ENCODE data around the gene ABHD18.

ABHD18 gene

GRCh38 chr4:127920521-127920920 lies 44.7 kb upstream of the ABHD18 start:
- TF ChIP-seq, protein P1, sequence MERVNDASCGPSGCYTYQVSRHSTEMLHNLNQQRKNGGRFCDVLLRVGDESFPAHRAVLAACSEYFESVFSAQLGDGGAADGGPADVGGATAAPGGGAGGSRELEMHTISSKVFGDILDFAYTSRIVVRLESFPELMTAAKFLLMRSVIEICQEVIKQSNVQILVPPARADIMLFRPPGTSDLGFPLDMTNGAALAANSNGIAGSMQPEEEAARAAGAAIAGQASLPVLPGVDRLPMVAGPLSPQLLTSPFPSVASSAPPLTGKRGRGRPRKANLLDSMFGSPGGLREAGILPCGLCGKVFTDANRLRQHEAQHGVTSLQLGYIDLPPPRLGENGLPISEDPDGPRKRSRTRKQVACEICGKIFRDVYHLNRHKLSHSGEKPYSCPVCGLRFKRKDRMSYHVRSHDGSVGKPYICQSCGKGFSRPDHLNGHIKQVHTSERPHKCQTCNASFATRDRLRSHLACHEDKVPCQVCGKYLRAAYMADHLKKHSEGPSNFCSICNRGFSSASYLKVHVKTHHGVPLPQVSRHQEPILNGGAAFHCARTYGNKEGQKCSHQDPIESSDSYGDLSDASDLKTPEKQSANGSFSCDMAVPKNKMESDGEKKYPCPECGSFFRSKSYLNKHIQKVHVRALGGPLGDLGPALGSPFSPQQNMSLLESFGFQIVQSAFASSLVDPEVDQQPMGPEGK (CRISPR knock-in tag; IDR thresholded peaks at IDR 0.05; ENCODE audit: borderline replicate concordance): no peak
- TF ChIP-seq ZC3H10 (CRISPR knock-in tag; IDR thresholded peaks at IDR 0.05) (no peak), TSHZ2 (CRISPR knock-in tag; IDR thresholded peaks at IDR 0.05) (no peak), CREB5 (CRISPR knock-in tag; IDR thresholded peaks at IDR 0.05; ENCODE audit: low read depth) (no peak), SNAI2 (CRISPR knock-in tag; IDR thresholded peaks at IDR 0.05) (no peak), RARB (CRISPR knock-in tag; IDR thresholded peaks at IDR 0.05) (no peak), BACH2 (CRISPR knock-in tag; IDR thresholded peaks at IDR 0.05; ENCODE audit: borderline replicate concordance) (no peak), ARNTL (CRISPR knock-in tag; IDR thresholded peaks at IDR 0.05; ENCODE audit: borderline replicate concordance, low read depth) (no peak), ZFP3 (CRISPR knock-in tag; IDR thresholded peaks at IDR 0.05) (no peak), CSRNP3 (CRISPR knock-in tag; IDR thresholded peaks at IDR 0.05) (no peak), GLIS3 (CRISPR knock-in tag; IDR thresholded peaks at IDR 0.05) (no peak), ZNF565 (CRISPR knock-in tag; conservative IDR thresholded peaks at IDR 0.05; ENCODE audit: low read depth) (no peak), POU6F1 (CRISPR knock-in tag; IDR thresholded peaks at IDR 0.05; ENCODE audit: borderline replicate concordance, low read depth) (no peak), TCF4 (CRISPR knock-in tag; IDR thresholded peaks at IDR 0.05; ENCODE audit: borderline replicate concordance) (no peak), CSDC2 (CRISPR knock-in tag; IDR thresholded peaks at IDR 0.05) (no peak), ZNF8 (CRISPR knock-in tag; IDR thresholded peaks at IDR 0.05) (no peak), ISL1 (CRISPR knock-in tag; IDR thresholded peaks at IDR 0.05) (no peak), ZNF70 (CRISPR knock-in tag; IDR thresholded peaks at IDR 0.05) (no peak), ESRRG (CRISPR knock-in tag; IDR thresholded peaks at IDR 0.05) (no peak)
- ATAC-seq: no peak

GRCh38 chr4:127922226-127922625 lies 43.0 kb upstream of the ABHD18 start:
- ATAC-seq: no peak
- TF ChIP-seq ZNF565 (CRISPR knock-in tag; conservative IDR thresholded peaks at IDR 0.05; ENCODE audit: low read depth): no peak
- TF ChIP-seq ZC3H10 (CRISPR knock-in tag; IDR thresholded peaks at IDR 0.05): no peak
- TF ChIP-seq SNAI2 (CRISPR knock-in tag; IDR thresholded peaks at IDR 0.05): no peak
- TF ChIP-seq PPARA (CRISPR knock-in tag; IDR thresholded peaks at IDR 0.05; ENCODE audit: borderline replicate concordance): no peak
- TF ChIP-seq CSRNP3 (CRISPR knock-in tag; IDR thresholded peaks at IDR 0.05): no peak
- no peak for TF ChIP-seq POU6F1 (CRISPR knock-in tag; IDR thresholded peaks at IDR 0.05; ENCODE audit: borderline replicate concordance, low read depth)
- TF ChIP-seq GLIS3 (CRISPR knock-in tag; IDR thresholded peaks at IDR 0.05): no peak
- no peak for TF ChIP-seq ARNTL (CRISPR knock-in tag; IDR thresholded peaks at IDR 0.05; ENCODE audit: borderline replicate concordance, low read depth)
- no peak for TF ChIP-seq TOX (CRISPR knock-in tag; IDR thresholded peaks at IDR 0.05; ENCODE audit: borderline replicate concordance)
- TF ChIP-seq OSR1 (CRISPR knock-in tag; IDR thresholded peaks at IDR 0.05): no peak
- TF ChIP-seq TSHZ2 (CRISPR knock-in tag; IDR thresholded peaks at IDR 0.05): no peak
- TF ChIP-seq, protein P1 (CRISPR knock-in tag; IDR thresholded peaks at IDR 0.05; ENCODE audit: borderline replicate concordance): no peak
